Measurements from ENCODE around the gene GGCT.

Gene GGCT

GRCh38 chr7:30519122-30519521 lies 14.5 kb upstream of the GGCT start:
- H3K4me3 ChIP-seq (ENCODE audit: insufficient read depth, low read length, poor library complexity, severe bottlenecking): no peak overlapping the region
- TF ChIP-seq EZH2phosphoT487 (conservative IDR thresholded peaks at IDR 0.05; ENCODE audit: low read length) (no peak), CTCF (IDR thresholded peaks at IDR 0.05; ENCODE audit: insufficient read depth, low read length, poor library complexity, severe bottlenecking) (no peak)
- H3F3A ChIP-seq (ENCODE audit: insufficient read depth): no peaks in the 10 kb centered on the region
- no peak overlapping the region for H2AFZ ChIP-seq (ENCODE audit: low read depth, low read length, severe bottlenecking)
- H3K27ac ChIP-seq (ENCODE audit: low read depth, low read length): no peak overlapping the region
- H3K4me2 ChIP-seq (ENCODE audit: low read depth, low read length, poor library complexity, severe bottlenecking): no peak overlapping the region
- H3K9me2 ChIP-seq (replicated peaks; ENCODE audit: insufficient read depth, low read length): no peaks in the 10 kb centered on the region
- H3K27me3 ChIP-seq (ENCODE audit: low read length): no peaks in the 10 kb centered on the region
- H3K36me3 ChIP-seq (ENCODE audit: low read length): no peaks in the 10 kb centered on the region
- no peaks in the 10 kb centered on the region for H3K9me3 ChIP-seq (ENCODE audit: insufficient read depth, low read length)
- H4K20me1 ChIP-seq (ENCODE audit: low read depth, low read length): no peaks in the 10 kb centered on the region
- H3K9ac ChIP-seq (ENCODE audit: low read length): no peak overlapping the region
- no peaks in the 10 kb centered on the region for H3K79me2 ChIP-seq (ENCODE audit: insufficient read depth, low read length)

GRCh38 chr7:30515761-30516160 lies 11.1 kb upstream of the GGCT start:
- no peaks in the 10 kb centered on the region for H3K9me3 ChIP-seq (ENCODE audit: insufficient read depth, low read length)
- H3K4me3 ChIP-seq (ENCODE audit: insufficient read depth, low read length, poor library complexity, severe bottlenecking): no peak overlapping the region
- no peaks in the 10 kb centered on the region for H3F3A ChIP-seq (ENCODE audit: insufficient read depth)
- H2AFZ ChIP-seq (ENCODE audit: low read depth, low read length, severe bottlenecking): no peak overlapping the region
- H3K27ac ChIP-seq (ENCODE audit: low read depth, low read length): no peak overlapping the region
- H3K4me2 ChIP-seq (ENCODE audit: low read depth, low read length, poor library complexity, severe bottlenecking): no peak overlapping the region
- no peaks in the 10 kb centered on the region for H3K36me3 ChIP-seq (ENCODE audit: low read length)
- H4K20me1 ChIP-seq (ENCODE audit: low read depth, low read length): no peaks in the 10 kb centered on the region
- H3K79me2 ChIP-seq (ENCODE audit: insufficient read depth, low read length): no peaks in the 10 kb centered on the region
- H3K27me3 ChIP-seq (ENCODE audit: low read length): no peaks in the 10 kb centered on the region
- TF ChIP-seq CTCF (IDR thresholded peaks at IDR 0.05; ENCODE audit: insufficient read depth, low read length, poor library complexity, severe bottlenecking) (no peak), EZH2phosphoT487 (conservative IDR thresholded peaks at IDR 0.05; ENCODE audit: low read length) (no peak)
- no peaks in the 10 kb centered on the region for H3K9me2 ChIP-seq (replicated peaks; ENCODE audit: insufficient read depth, low read length)
- no peak overlapping the region for H3K9ac ChIP-seq (ENCODE audit: low read length)

GRCh38 chr7:30514776-30515175 lies 10.1 kb upstream of the GGCT start:
- no peak overlapping the region for H2AFZ ChIP-seq (ENCODE audit: low read depth, low read length, severe bottlenecking)
- no peak overlapping the region for H3K4me2 ChIP-seq (ENCODE audit: low read depth, low read length, poor library complexity, severe bottlenecking)
- H3K27me3 ChIP-seq (ENCODE audit: low read length): no peaks in the 10 kb centered on the region
- H3K9me2 ChIP-seq (replicated peaks; ENCODE audit: insufficient read depth, low read length): no peaks in the 10 kb centered on the region
- no peaks in the 10 kb centered on the region for H4K20me1 ChIP-seq (ENCODE audit: low read depth, low read length)
- no peaks in the 10 kb centered on the region for H3K79me2 ChIP-seq (ENCODE audit: insufficient read depth, low read length)
- no peak overlapping the region for H3K4me3 ChIP-seq (ENCODE audit: insufficient read depth, low read length, poor library complexity, severe bottlenecking)
- no peak overlapping the region for H3K27ac ChIP-seq (ENCODE audit: low read depth, low read length)
- H3K9me3 ChIP-seq (ENCODE audit: insufficient read depth, low read length): no peaks in the 10 kb centered on the region
- no peaks in the 10 kb centered on the region for H3F3A ChIP-seq (ENCODE audit: insufficient read depth)
- H3K36me3 ChIP-seq (ENCODE audit: low read length): no peaks in the 10 kb centered on the region
- H3K9ac ChIP-seq (ENCODE audit: low read length): no peak overlapping the region
- no peak for TF ChIP-seq CTCF (IDR thresholded peaks at IDR 0.05; ENCODE audit: insufficient read depth, low read length, poor library complexity, severe bottlenecking)
- TF ChIP-seq EZH2phosphoT487 (conservative IDR thresholded peaks at IDR 0.05; ENCODE audit: low read length): no peak

- Histone ChIP-seq H3K27me3 (ENCODE audit: low read length) (no peaks in the 10 kb centered on the region), H3K36me3 (ENCODE audit: low read length) (no peaks in the 10 kb centered on the region), H2AFZ (ENCODE audit: low read depth, low read length, severe bottlenecking) (no peak overlapping the region), H3K27ac (ENCODE audit: low read depth, low read length) (no peak overlapping the region), H3K4me3 (ENCODE audit: insufficient read depth, low read length, poor library complexity, severe bottlenecking) (no peak overlapping the region), H3K79me2 (ENCODE audit: insufficient read depth, low read length) (no peaks in the 10 kb centered on the region), H3K4me2 (ENCODE audit: low read depth, low read length, poor library complexity, severe bottlenecking) (no peak overlapping the region), H3K9ac (ENCODE audit: low read length) (no peak overlapping the region), H4K20me1 (ENCODE audit: low read depth, low read length) (no peaks in the 10 kb centered on the region), H3F3A (ENCODE audit: insufficient read depth) (no peaks in the 10 kb centered on the region), H3K9me3 (ENCODE audit: insufficient read depth, low read length) (no peaks in the 10 kb centered on the region), H3K9me2 (replicated peaks; ENCODE audit: insufficient read depth, low read length) (no peaks in the 10 kb centered on the region)
- TF ChIP-seq CTCF (IDR thresholded peaks at IDR 0.05; ENCODE audit: insufficient read depth, low read length, poor library complexity, severe bottlenecking) (no peak), EZH2phosphoT487 (conservative IDR thresholded peaks at IDR 0.05; ENCODE audit: low read length) (no peak)
These were observed 9.5 kb upstream of the GGCT start for GRCh38 chr7:30514177-30514576.
